Measurements from ENCODE around the gene DGKD.

- no peak for TF ChIP-seq CTCF (IDR thresholded peaks at IDR 0.05; ENCODE audit: borderline replicate concordance, extremely low read depth, low read length, poor library complexity, severe bottlenecking)
- no peak for TF ChIP-seq EZH2 (IDR thresholded peaks at IDR 0.05; ENCODE audit: borderline replicate concordance, low read depth, low read length, severe bottlenecking)
Measured at GRCh38 chr2:233486778-233487552, 132.7 kb downstream of the DGKD start.
